Measurements from ENCODE around the gene TSHZ2. TPM values are rescaled to one million over a fixed set of nuclear protein-coding genes. Genes with fewer than 3 reads are reported as not detected.

TSHZ2 gene
- total RNA-seq, 1 experiment from 2014 or later = 0.20 TPM

DNA sequence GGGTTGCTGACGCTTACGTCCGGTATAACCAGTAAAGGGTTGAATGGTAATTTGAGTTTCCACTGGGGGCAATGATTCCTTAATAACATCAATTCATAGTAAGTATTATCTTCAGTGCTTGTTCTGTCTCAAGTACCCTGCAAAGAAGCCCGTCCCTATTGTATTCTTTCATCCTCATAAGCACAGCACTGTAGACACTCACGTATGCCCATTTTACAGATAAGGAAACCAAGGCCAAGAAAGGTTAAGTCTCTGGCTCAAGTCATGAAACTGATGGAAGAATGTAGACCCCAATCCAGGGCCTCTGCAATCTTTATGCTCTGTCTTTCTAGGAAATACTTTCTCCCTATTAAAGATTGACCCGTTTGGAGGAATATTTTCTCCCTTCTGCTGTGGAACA is 370.3 kb downstream of the TSHZ2 start:
- Mint-ChIP-seq H3K4me3 (no peak overlapping the region), H3K27me3 (ENCODE audit: low read depth) (peaks cover 5% of the 10 kb centered on the region; the same call in 1 of the 2 replicates), H3K9me3 (no peaks in the 10 kb centered on the region), H3K4me1 (peaks cover 12% of the 10 kb centered on the region), H3K36me3 (no peaks in the 10 kb centered on the region), H3K27ac (no peak overlapping the region)
- ChIA-PET POLR2A (no interaction called here), CTCF (no interaction called here)
- DNase-seq (ENCODE audit: low spot score) (no peak), ATAC-seq (no peak)
- no peak for TF ChIP-seq GTF2I (CRISPR knock-in tag; conservative IDR thresholded peaks at IDR 0.05)
- no peak for TF ChIP-seq GABPB1 (CRISPR knock-in tag; IDR thresholded peaks at IDR 0.05)
- TF ChIP-seq MXD4 (CRISPR knock-in tag; IDR thresholded peaks at IDR 0.05; ENCODE audit: borderline replicate concordance) = no peak
- TF ChIP-seq NR3C1 (CRISPR knock-in tag; conservative IDR thresholded peaks at IDR 0.05; ENCODE audit: low read depth) = no peak
- TF ChIP-seq IRF2 (CRISPR knock-in tag; IDR thresholded peaks at IDR 0.05; ENCODE audit: borderline replicate concordance, low read depth) = no peak
- TF ChIP-seq MYBL2 (CRISPR knock-in tag; IDR thresholded peaks at IDR 0.05) = no peak
- TF ChIP-seq, protein P1, sequence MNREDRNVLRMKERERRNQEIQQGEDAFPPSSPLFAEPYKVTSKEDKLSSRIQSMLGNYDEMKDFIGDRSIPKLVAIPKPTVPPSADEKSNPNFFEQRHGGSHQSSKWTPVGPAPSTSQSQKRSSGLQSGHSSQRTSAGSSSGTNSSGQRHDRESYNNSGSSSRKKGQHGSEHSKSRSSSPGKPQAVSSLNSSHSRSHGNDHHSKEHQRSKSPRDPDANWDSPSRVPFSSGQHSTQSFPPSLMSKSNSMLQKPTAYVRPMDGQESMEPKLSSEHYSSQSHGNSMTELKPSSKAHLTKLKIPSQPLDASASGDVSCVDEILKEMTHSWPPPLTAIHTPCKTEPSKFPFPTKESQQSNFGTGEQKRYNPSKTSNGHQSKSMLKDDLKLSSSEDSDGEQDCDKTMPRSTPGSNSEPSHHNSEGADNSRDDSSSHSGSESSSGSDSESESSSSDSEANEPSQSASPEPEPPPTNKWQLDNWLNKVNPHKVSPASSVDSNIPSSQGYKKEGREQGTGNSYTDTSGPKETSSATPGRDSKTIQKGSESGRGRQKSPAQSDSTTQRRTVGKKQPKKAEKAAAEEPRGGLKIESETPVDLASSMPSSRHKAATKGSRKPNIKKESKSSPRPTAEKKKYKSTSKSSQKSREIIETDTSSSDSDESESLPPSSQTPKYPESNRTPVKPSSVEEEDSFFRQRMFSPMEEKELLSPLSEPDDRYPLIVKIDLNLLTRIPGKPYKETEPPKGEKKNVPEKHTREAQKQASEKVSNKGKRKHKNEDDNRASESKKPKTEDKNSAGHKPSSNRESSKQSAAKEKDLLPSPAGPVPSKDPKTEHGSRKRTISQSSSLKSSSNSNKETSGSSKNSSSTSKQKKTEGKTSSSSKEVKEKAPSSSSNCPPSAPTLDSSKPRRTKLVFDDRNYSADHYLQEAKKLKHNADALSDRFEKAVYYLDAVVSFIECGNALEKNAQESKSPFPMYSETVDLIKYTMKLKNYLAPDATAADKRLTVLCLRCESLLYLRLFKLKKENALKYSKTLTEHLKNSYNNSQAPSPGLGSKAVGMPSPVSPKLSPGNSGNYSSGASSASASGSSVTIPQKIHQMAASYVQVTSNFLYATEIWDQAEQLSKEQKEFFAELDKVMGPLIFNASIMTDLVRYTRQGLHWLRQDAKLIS (CRISPR knock-in tag; IDR thresholded peaks at IDR 0.05; ENCODE audit: borderline replicate concordance) = no peak
- no peak for TF ChIP-seq SP1 (CRISPR knock-in tag; conservative IDR thresholded peaks at IDR 0.05)
- no peak for TF ChIP-seq SOX15 (CRISPR knock-in tag; IDR thresholded peaks at IDR 0.05)
- no peak for TF ChIP-seq RELA (CRISPR knock-in tag; IDR thresholded peaks at IDR 0.05; ENCODE audit: borderline replicate concordance)
- TF ChIP-seq CBFB (CRISPR knock-in tag; IDR thresholded peaks at IDR 0.05; ENCODE audit: low read depth) = no peak
- no peak for TF ChIP-seq HMGA2 (CRISPR knock-in tag; IDR thresholded peaks at IDR 0.05)
- no peak for TF ChIP-seq ATF1 (CRISPR knock-in tag; IDR thresholded peaks at IDR 0.05)
- TF ChIP-seq RORB (CRISPR knock-in tag; IDR thresholded peaks at IDR 0.05) = no peak
- TF ChIP-seq, protein P2, sequence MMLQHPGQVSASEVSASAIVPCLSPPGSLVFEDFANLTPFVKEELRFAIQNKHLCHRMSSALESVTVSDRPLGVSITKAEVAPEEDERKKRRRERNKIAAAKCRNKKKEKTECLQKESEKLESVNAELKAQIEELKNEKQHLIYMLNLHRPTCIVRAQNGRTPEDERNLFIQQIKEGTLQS (CRISPR knock-in tag; conservative IDR thresholded peaks at IDR 0.05) = no peak
- TF ChIP-seq, protein P3, sequence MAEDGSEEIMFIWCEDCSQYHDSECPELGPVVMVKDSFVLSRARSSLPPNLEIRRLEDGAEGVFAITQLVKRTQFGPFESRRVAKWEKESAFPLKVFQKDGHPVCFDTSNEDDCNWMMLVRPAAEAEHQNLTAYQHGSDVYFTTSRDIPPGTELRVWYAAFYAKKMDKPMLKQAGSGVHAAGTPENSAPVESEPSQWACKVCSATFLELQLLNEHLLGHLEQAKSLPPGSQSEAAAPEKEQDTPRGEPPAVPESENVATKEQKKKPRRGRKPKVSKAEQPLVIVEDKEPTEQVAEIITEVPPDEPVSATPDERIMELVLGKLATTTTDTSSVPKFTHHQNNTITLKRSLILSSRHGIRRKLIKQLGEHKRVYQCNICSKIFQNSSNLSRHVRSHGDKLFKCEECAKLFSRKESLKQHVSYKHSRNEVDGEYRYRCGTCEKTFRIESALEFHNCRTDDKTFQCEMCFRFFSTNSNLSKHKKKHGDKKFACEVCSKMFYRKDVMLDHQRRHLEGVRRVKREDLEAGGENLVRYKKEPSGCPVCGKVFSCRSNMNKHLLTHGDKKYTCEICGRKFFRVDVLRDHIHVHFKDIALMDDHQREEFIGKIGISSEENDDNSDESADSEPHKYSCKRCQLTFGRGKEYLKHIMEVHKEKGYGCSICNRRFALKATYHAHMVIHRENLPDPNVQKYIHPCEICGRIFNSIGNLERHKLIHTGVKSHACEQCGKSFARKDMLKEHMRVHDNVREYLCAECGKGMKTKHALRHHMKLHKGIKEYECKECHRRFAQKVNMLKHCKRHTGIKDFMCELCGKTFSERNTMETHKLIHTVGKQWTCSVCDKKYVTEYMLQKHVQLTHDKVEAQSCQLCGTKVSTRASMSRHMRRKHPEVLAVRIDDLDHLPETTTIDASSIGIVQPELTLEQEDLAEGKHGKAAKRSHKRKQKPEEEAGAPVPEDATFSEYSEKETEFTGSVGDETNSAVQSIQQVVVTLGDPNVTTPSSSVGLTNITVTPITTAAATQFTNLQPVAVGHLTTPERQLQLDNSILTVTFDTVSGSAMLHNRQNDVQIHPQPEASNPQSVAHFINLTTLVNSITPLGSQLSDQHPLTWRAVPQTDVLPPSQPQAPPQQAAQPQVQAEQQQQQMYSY (CRISPR knock-in tag; IDR thresholded peaks at IDR 0.05) = no peak
- TF ChIP-seq, protein P4, sequence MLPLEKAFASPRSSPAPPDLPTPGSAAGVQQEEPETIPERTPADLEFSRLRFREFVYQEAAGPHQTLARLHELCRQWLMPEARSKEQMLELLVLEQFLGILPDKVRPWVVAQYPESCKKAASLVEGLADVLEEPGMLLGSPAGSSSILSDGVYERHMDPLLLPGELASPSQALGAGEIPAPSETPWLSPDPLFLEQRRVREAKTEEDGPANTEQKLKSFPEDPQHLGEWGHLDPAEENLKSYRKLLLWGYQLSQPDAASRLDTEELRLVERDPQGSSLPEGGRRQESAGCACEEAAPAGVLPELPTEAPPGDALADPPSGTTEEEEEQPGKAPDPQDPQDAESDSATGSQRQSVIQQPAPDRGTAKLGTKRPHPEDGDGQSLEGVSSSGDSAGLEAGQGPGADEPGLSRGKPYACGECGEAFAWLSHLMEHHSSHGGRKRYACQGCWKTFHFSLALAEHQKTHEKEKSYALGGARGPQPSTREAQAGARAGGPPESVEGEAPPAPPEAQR (CRISPR knock-in tag; IDR thresholded peaks at IDR 0.05) = no peak
- no peak for TF ChIP-seq JUN (CRISPR knock-in tag; IDR thresholded peaks at IDR 0.05)
- TF ChIP-seq, protein P5, sequence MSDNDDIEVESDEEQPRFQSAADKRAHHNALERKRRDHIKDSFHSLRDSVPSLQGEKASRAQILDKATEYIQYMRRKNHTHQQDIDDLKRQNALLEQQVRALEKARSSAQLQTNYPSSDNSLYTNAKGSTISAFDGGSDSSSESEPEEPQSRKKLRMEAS (CRISPR knock-in tag; IDR thresholded peaks at IDR 0.05) = no peak
- TF ChIP-seq, protein P6, sequence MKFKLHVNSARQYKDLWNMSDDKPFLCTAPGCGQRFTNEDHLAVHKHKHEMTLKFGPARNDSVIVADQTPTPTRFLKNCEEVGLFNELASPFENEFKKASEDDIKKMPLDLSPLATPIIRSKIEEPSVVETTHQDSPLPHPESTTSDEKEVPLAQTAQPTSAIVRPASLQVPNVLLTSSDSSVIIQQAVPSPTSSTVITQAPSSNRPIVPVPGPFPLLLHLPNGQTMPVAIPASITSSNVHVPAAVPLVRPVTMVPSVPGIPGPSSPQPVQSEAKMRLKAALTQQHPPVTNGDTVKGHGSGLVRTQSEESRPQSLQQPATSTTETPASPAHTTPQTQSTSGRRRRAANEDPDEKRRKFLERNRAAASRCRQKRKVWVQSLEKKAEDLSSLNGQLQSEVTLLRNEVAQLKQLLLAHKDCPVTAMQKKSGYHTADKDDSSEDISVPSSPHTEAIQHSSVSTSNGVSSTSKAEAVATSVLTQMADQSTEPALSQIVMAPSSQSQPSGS (CRISPR knock-in tag; IDR thresholded peaks at IDR 0.05; ENCODE audit: borderline replicate concordance, low read depth) = no peak

All from WTC11 (cell line).